DND-41 (cell line): ENCODE data around the gene EYA4.

Experiments
- CTCF ChIP-seq: IDR thresholded peaks from 2 replicates; pipeline ENCODE4 v1.5.1; 2012; ENCODE audit warnings: borderline replicate concordance, low read length, moderate library complexity, mild to moderate bottlenecking; ENCODE audit not compliant: poor library complexity, severe bottlenecking; ENCODE audit errors: extremely low read depth
- EZH2 ChIP-seq: IDR thresholded peaks from 3 replicates; pipeline ENCODE4 v1.6.1; 2012; ENCODE audit warnings: borderline replicate concordance, low read depth, mild to moderate bottlenecking, moderate library complexity, low read length, inconsistent platforms; ENCODE audit not compliant: severe bottlenecking

- TF ChIP-seq CTCF (no peak), EZH2 (no peak)
Measured at GRCh38 chr6:133277228-133277899, 36.2 kb downstream of the EYA4 start.
